OCI-LY1 (cell line): ENCODE measurements around the gene FLACC1.

Experiments
- H2AFZ ChIP-seq: fragments of 200-600 bp; sonication (generic), shearing (Covaris generic); 2 replicates; pipeline ENCODE4 v1.6.0; 2014; ENCODE audit warnings: antibody characterized with exemption, mild to moderate bottlenecking, low read length
- H3F3A ChIP-seq: fragments of 200-600 bp; sonication (generic), shearing (Covaris generic); 2 replicates; pipeline ENCODE4 v1.6.0; 2014; ENCODE audit warnings: mild to moderate bottlenecking, antibody characterized with exemption, low read length, moderate library complexity; ENCODE audit not compliant: insufficient read depth
- H3K27ac ChIP-seq: fragments of 200-600 bp; sonication (generic); 2 replicates; pipeline ENCODE4 v1.5.1; 2014; ENCODE audit warnings: low read length, mixed run types, mild to moderate bottlenecking, low read depth; ENCODE audit not compliant: poor library complexity, severe bottlenecking
- H3K27me3 ChIP-seq: fragments of 200-600 bp; sonication (generic); 2 replicates; pipeline ENCODE4 v1.6.0; 2014; ENCODE audit warnings: antibody characterized with exemption, mild to moderate bottlenecking, low read length, moderate library complexity; ENCODE audit not compliant: insufficient read depth
- H3K36me3 ChIP-seq: fragments of 200-600 bp; sonication (generic); 2 replicates; pipeline ENCODE4 v1.6.1; 2014; ENCODE audit warnings: mild to moderate bottlenecking, antibody characterized with exemption, low read length, moderate library complexity, mixed read lengths; ENCODE audit not compliant: insufficient read depth
- H3K4me1 ChIP-seq: fragments of 200-600 bp; sonication (generic); 2 replicates; pipeline ENCODE4 v1.5.1; 2014; ENCODE audit warnings: mild to moderate bottlenecking, low read length, moderate library complexity; ENCODE audit not compliant: insufficient read depth, severe bottlenecking
- H3K4me2 ChIP-seq: fragments of 200-600 bp; sonication (generic), shearing (Covaris generic); 2 replicates; pipeline ENCODE4 v1.6.1; 2014; ENCODE audit warnings: low read length
- H3K4me3 ChIP-seq: fragments of 200-600 bp; sonication (generic); 2 replicates; pipeline ENCODE4 v1.5.1; 2014; ENCODE audit warnings: low read length, low read depth, mild to moderate bottlenecking, mixed read lengths; ENCODE audit not compliant: poor library complexity, severe bottlenecking
- H3K79me2 ChIP-seq: fragments of 200-600 bp; shearing (Covaris generic); 2 replicates; pipeline ENCODE4 v1.6.1; 2016; ENCODE audit warnings: mixed run types, low read length, mixed read lengths; ENCODE audit not compliant: insufficient read depth
- H3K9ac ChIP-seq: fragments of 200-600 bp; sonication (generic), shearing (Covaris generic); 2 replicates; pipeline ENCODE4 v1.6.1; 2014; ENCODE audit warnings: mild to moderate bottlenecking, low read length, mixed read lengths
- H3K9me2 ChIP-seq: fragments of 200-600 bp; sonication (generic), shearing (Covaris generic); 2 replicates; pipeline ENCODE4 v1.6.1; 2014; ENCODE audit warnings: low read depth, mild to moderate bottlenecking, low read length, mixed read lengths
- H3K9me3 ChIP-seq: fragments of 200-600 bp; shearing (Covaris generic); 2 replicates; pipeline ENCODE4 v1.6.1; 2014; ENCODE audit warnings: low read length, mixed read lengths
- H4K20me1 ChIP-seq: fragments of 200-600 bp; sonication (generic), shearing (Covaris generic); 2 replicates; pipeline ENCODE4 v1.6.0; 2016; ENCODE audit warnings: mild to moderate bottlenecking, low read length; ENCODE audit not compliant: insufficient read depth
- CTCF ChIP-seq: fragments of 200-600 bp; sonication (generic), shearing (Covaris generic); IDR thresholded peaks from 2 replicates; pipeline ENCODE4 v1.5.1; 2017; ENCODE audit warnings: mild to moderate bottlenecking, antibody characterized with exemption, low read length, moderate library complexity, mixed read lengths
- EZH2 ChIP-seq: fragments of 200-600 bp; sonication (generic), shearing (Covaris generic); IDR thresholded peaks from 2 replicates; pipeline ENCODE4 v1.8.0; 2017; ENCODE audit warnings: borderline replicate concordance, mixed run types, mild to moderate bottlenecking, antibody characterized with exemption, low read length, moderate library complexity, mixed read lengths

Gene FLACC1

GRCh38 chr2:201269764-201270163, 87.4 kb downstream of the FLACC1 start:
- no peaks in the 10 kb centered on the region for H3K4me1 ChIP-seq
- no peaks in the 10 kb centered on the region for H3K9me3 ChIP-seq
- peaks cover 17% of the 10 kb centered on the region; the same call in 1 of the 2 replicates for H3K79me2 ChIP-seq
- no peak overlapping the region for H3K27ac ChIP-seq
- no peaks in the 10 kb centered on the region for H4K20me1 ChIP-seq
- H3K4me2 ChIP-seq: no peak overlapping the region
- peaks cover 84% of the 10 kb centered on the region for H3K36me3 ChIP-seq
- no peak overlapping the region for H3K4me3 ChIP-seq
- TF ChIP-seq EZH2 (no peak), CTCF (no peak)
- no peaks in the 10 kb centered on the region for H3F3A ChIP-seq
- no peaks in the 10 kb centered on the region for H3K27me3 ChIP-seq
- H3K9me2 ChIP-seq: no peaks in the 10 kb centered on the region
- no peak overlapping the region for H3K9ac ChIP-seq
- H2AFZ ChIP-seq: no peak overlapping the region

GRCh38 chr2:201267278-201268030, 89.7 kb downstream of the FLACC1 start:
- no peak overlapping the region for H3K9ac ChIP-seq
- H3K79me2 ChIP-seq: peaks cover 40% of the 10 kb centered on the region

GRCh38 chr2:201266629-201267028, 90.5 kb downstream of the FLACC1 start:
- Histone ChIP-seq H3K27ac (no peak overlapping the region), H2AFZ (no peak overlapping the region), H3K4me2 (no peak overlapping the region), H3K79me2 (peaks cover 48% of the 10 kb centered on the region), H3F3A (no peaks in the 10 kb centered on the region), H4K20me1 (no peaks in the 10 kb centered on the region), H3K27me3 (no peaks in the 10 kb centered on the region), H3K9ac (no peak overlapping the region), H3K36me3 (peaks cover 53% of the 10 kb centered on the region), H3K9me3 (no peaks in the 10 kb centered on the region), H3K4me1 (peaks cover 26% of the 10 kb centered on the region), H3K9me2 (no peaks in the 10 kb centered on the region), H3K4me3 (no peak overlapping the region)
- TF ChIP-seq EZH2: no peak
- TF ChIP-seq CTCF: no peak

More at GRCh38 chr2:201267278-201268030, 89.7 kb downstream of the FLACC1 start:
- H3K36me3 ChIP-seq: peaks cover 61% of the 10 kb centered on the region
- H3F3A ChIP-seq: no peaks in the 10 kb centered on the region
- no peaks in the 10 kb centered on the region for H3K9me2 ChIP-seq
- H3K4me3 ChIP-seq: no peak overlapping the region
- no peak overlapping the region for H2AFZ ChIP-seq
- H4K20me1 ChIP-seq: no peaks in the 10 kb centered on the region
- TF ChIP-seq EZH2: no peak
- TF ChIP-seq CTCF: no peak
- peaks cover 20% of the 10 kb centered on the region for H3K4me1 ChIP-seq
- no peak overlapping the region for H3K4me2 ChIP-seq
- H3K27me3 ChIP-seq: no peaks in the 10 kb centered on the region
- no peaks in the 10 kb centered on the region for H3K9me3 ChIP-seq
- H3K27ac ChIP-seq: no peak overlapping the region
